Activated effector memory CD4-positive, alpha-beta T cell treated with Interleukin-2 at 50 U/mL for 16 hours (primary cell): ENCODE measurements around the gene HNF1A.
"Not testable (repeated sequence)": the region's sequence is repeated elsewhere in the genome, so short reads cannot be mapped to it uniquely, and the experiment has no call there.

Experiments
- DNase-seq: peaks from one replicate; pipeline ENCODE4 v3.0.0-alpha.2; 2020

Gene HNF1A

DNA sequence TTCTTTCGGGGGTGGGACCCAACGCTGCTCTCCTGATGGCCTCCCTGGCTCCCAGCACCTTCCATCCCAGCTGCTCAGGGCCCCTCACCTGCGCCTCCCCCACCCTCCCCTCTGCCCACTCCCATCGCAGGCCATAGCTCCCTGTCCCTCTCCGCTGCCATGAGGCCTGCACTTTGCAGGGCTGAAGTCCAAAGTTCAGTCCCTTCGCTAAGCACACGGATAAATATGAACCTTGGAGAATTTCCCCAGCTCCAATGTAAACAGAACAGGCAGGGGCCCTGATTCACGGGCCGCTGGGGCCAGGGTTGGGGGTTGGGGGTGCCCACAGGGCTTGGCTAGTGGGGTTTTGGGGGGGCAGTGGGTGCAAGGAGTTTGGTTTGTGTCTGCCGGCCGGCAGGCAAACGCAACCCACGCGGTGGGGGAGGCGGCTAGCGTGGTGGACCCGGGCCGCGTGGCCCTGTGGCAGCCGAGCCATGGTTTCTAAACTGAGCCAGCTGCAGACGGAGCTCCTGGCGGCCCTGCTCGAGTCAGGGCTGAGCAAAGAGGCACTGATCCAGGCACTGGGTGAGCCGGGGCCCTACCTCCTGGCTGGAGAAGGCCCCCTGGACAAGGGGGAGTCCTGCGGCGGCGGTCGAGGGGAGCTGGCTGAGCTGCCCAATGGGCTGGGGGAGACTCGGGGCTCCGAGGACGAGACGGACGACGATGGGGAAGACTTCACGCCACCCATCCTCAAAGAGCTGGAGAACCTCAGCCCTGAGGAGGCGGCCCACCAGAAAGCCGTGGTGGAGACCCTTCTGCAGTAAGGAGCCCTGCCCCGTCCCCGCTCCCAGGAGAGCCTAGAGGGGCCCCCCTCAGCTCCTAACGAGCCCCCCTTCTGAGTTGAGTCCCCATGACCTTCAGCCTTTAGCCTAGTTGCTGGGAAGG lies at the start of gene HNF1A:
TSS of gene HNF1A (plus strand) at position 248 of the 924 bp plus-strand sequence. CDS start at position 474, 226 bp downstream.
- DNase-seq = no peak

- DNase-seq = no peak
Measured at GRCh38 chr12:120928864-120929652, 49.3 kb upstream of the HNF1A start.

- no peak for DNase-seq
Measured at GRCh38 chr12:120930032-120930431, 48.3 kb upstream of the HNF1A start.

DNA sequence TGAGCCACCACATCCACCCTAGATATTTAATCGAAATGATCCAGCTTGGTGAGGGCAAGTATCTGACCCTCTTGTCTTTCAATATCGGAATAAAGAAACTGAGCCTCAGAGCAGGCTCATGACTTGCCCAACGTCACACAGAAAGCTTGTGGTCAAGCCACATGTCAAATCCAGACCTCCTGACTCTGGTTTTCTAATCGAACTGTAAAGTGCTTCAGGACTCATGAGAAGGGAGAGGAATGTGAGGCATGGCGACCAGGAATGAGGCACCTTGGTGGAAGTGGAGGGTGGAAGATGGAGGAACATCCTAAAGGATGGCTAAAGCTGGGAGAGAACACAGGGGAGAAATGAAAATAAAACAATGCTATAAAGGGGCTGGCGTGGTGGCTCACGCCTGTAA lies 46.3 kb upstream of the HNF1A start:
- no peak for DNase-seq

DNA sequence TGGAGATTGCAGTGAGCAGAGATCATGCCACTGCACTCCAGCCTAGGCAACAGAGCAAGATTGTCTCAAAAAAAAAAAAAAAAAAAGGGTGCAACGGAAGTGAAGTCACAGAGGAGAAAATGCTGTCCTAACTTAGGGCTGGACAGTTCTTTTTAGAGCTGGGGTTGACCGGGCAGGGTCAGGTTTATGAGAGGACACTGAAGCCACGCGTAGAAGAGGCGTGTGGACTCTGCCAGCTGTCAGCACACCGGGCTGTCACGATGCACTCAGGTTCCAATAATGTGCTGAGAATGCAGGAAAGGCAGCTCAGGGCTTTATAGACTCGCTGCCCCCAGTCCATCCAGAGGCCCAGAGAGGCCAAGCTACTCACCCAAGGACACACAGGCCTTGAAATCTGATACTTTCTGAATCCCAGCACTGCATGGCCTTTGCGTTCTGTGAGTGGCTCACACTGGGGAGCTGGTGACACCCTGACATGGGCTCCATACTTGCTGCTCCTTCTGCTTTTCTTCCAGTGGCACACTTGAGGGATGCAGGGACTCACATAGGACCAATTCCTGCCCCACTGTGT lies 45.3 kb upstream of the HNF1A start:
- no peak for DNase-seq

GRCh38 chr12:120933786-120934185 lies 44.6 kb upstream of the HNF1A start:
- DNase-seq = no peak

DNA sequence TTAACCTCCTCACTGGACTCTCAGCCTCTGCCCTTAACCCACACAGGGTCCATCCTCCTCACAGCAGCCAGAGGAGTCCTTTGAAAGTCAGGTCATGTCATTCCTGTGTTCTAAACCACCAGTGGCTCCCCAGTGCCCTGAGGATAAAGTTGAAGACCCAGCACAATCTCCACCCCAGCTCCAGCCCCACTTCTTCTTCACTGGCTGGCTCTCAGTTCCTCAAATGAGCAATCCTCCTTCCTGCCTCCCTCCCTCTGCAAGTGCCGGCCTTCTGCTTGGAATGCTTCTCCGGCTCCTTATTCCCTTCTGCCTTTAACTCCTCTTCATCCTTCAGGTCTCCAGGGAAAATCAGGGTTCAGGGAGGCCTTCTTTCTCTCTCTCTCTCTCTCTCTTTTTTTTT lies 42.1 kb upstream of the HNF1A start:
- DNase-seq = no peak

DNA sequence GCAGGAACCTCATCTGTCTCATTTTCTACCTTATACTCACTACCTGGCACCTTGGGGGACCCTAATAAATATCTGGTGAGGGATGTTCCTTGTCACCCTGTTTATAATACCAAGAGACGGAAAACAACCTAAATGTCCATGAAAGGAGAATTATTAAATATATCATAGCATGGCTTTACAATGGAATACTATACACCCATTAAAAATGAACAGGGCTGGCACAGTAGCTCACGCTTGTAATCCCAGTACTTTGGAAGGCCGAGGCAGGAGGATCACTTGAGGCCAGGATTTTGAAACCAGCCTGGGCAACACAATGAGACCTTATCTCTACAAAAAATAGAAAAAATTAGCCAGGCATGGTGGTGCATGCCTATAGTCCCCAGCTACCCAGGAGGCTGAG lies 39.8 kb upstream of the HNF1A start:
- DNase-seq = no peak

DNA sequence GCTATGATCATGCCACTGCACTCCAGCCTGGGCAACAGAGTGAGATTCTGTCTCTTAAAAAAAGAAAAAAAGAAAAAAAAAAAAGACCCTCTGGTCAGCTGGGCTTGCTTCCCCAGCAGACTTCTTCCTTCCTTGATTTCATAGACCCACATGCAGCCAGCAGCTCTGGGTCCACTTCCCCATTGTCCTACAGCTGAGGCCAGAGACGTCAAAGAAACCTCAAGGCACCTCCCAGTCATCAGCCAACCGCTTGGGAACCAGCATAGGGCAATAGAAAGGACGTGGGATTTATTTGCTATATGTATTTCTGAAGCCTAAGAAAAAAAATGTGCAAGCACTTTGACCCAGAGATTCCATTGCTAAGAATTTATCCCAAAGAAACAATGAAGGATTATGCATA lies 38.8 kb upstream of the HNF1A start:
- DNase-seq = no peak

DNA sequence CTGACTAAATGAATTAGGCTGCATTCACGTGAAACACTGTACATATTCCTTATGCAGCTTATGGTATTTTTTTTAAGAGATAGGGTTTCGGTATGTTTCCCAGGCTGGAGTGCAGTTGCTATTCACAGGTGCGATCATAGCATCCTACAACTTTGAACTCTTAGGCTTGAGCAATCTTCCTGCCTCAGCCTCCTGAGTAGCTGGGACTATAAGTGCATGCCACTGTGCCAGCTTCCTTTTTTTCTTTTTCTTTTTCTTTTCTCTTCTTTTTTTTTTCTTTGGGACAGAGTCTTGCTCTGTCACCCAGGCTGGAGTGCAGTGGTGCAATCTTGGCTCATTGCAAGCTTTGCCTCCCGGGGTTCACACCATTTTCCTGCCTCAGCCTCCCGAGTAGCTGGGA lies 38.3 kb upstream of the HNF1A start:
- no peak for DNase-seq

- no peak for DNase-seq
Measured at GRCh38 chr12:120940799-120941198, 37.5 kb upstream of the HNF1A start.

DNA sequence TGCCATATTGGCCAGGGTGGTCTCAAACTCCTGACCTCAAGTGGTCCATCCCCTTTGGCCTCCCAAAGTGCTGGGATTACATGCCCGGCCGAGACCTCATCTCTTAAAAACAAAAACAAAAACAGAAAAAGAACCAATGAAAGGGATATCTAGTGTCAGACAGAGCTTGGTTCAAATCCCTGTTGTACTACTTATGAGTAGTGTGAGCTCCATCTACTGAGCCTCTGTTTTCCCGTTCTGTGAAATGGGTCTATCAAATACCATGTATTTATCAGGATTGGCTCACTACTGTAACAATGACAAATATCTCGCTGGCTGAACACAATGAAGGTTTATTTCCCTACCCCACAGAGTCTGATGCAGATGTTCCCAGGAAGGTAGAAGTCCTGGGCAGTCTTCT lies 36.9 kb upstream of the HNF1A start:
- no peak for DNase-seq

- DNase-seq = no peak
Measured at GRCh38 chr12:120941846-120942405, 36.4 kb upstream of the HNF1A start.

DNA sequence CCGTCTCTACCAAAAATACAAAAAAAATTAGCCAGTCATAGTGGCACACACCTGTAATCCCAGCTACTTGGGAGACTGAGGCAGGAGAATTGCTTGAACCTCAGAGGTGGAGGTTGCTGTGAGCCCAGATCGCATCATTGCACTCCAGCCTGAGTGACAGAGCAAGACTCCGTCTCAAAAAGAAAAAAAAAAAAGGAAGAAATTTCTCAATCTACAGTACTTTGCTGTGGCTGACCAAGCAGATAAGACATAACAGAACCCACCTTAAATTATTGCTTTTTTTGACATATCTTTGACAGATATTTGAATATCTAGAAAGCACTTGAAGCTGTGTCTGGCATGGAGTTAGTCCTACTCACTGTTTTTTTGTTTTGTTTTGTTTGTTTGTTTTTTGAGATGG lies 34.9 kb upstream of the HNF1A start:
- no peak for DNase-seq

- peak; percentile 39 for DNase-seq
Measured at GRCh38 chr12:120944645-120945217, 33.6 kb upstream of the HNF1A start.

GRCh38 chr12:120945516-120945915 lies 32.8 kb upstream of the HNF1A start:
- DNase-seq = not testable (repeated sequence)

- not testable (repeated sequence) for DNase-seq
Measured at GRCh38 chr12:120950260-120950799, 28.0 kb upstream of the HNF1A start.

- DNase-seq = no peak
Measured at GRCh38 chr12:120950807-120951206, 27.5 kb upstream of the HNF1A start.

DNA sequence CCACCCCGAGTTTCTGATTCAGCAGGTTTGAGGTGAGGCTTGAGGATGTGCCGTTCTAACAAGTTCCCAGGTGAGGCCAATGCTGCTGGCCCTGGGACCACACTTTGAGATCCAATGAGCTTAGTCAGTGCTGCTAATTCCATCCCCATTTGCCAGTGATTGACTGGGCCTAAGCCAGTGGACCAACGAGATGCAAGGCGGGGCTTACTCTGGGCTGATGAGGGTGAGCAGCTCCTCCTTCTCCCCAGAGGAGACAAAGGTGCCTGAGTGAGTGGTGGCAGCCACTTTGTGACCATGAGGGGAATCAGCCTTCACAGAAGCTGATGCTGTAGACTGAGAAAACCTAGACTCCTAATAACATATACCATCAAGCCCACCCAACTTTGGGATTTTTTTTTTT lies 23.1 kb upstream of the HNF1A start:
- DNase-seq = no peak

DNA sequence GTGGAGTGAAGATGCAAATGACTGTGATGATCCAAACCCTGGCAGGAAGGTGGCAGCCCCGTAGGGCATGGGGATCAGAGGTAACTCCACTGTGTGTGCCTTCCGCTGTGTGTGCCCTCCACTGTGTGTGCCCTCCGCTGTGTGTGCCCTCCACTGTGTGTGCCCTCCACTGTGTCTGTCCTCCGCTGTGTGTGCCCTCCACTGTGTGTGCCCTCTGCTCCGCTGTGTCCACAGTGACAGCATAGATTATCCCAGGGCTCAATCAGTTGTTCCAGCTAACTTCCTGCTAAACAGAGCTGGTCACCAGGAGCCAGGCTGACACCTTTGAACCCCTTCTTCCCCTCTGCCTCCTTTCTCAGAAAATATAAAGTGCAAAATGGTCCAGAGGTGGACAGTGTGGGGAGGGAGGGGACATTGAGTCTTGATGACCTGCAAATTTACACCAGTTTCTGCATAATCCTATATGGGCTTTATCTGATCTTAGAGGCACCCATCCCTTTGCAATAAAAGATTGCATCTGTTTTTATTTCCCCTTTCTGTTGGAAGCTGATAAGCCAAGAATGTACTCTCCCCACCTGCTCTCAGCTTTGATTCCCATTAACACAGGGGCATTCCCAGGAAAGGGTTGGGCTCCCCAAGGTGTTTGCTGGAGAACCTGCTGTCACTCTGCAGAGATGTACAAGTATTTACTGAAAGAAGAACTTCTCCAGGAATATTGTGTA lies 21.6 kb upstream of the HNF1A start:
- DNase-seq = no peak

GRCh38 chr12:120959111-120959878 lies 19.0 kb upstream of the HNF1A start:
- no peak for DNase-seq
